TTC549 (cell line): Measurements from ENCODE around the gene SHC2.
"Not testable (repeated sequence)": the region's sequence is repeated elsewhere in the genome, so short reads cannot be mapped to it uniquely, and the experiment has no call there.

Source experiments
- FAIRE-seq: peaks from 2 replicates; lab custom pipeline; 2012; peaks lifted over from hg19 to GRCh38; lab: Jason Lieb, UNC

The SHC2 gene

DNA sequence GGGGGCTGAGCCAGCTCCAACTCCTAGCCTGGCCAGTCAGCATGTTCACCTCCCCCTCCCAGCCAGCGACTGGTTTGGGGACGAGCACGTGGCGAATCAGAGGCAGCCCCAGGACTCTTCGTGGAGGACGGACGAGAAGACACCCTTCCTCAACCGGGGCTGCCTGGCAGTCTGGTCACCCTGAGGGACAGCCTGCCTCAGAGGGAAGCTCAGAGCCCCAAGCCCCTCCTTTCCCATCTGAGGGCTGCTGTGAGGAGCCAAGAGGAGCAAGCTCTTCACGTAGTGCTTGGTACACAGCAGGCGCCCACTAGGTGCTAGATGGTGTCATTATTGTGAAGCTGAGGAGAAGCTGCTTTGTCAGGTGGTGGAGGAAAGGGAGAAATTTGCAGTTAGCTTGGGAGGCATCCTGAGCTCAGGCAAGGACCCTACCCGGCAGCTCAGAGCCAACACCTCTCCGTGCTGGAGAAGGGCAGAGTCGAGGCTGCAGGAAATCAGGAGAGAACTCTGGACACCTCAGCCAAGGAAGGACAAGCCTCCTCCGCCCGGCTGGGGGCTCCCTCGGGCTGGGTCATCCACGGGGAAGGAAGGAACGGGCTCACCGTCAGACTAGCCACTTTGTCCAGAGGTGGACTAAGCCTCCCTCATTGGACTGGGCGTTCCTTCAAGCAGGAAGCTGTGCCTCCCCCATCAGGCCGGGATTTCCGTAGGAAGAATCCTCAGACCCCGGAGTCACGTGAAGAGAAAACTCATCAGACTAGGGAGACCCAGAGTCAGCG, 37.0 kb downstream of the SHC2 start:
- FAIRE-seq = no peak

DNA sequence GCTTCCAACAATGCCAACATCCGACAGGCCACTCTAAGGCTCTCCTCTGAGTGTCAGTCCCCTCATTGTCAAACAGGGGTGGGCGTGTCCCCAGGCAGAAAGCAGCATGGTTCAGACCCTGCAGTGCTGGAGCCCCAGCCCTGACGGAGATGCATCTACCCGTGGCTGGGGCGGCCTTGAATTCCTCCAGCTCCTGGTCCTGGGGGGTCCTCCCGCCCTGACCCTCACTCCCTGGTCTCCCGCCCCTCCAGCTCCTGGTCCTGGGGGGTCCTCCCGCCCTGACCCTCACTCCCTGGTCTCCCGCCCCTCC, 38.0 kb downstream of the SHC2 start:
- FAIRE-seq = not testable (repeated sequence)

DNA sequence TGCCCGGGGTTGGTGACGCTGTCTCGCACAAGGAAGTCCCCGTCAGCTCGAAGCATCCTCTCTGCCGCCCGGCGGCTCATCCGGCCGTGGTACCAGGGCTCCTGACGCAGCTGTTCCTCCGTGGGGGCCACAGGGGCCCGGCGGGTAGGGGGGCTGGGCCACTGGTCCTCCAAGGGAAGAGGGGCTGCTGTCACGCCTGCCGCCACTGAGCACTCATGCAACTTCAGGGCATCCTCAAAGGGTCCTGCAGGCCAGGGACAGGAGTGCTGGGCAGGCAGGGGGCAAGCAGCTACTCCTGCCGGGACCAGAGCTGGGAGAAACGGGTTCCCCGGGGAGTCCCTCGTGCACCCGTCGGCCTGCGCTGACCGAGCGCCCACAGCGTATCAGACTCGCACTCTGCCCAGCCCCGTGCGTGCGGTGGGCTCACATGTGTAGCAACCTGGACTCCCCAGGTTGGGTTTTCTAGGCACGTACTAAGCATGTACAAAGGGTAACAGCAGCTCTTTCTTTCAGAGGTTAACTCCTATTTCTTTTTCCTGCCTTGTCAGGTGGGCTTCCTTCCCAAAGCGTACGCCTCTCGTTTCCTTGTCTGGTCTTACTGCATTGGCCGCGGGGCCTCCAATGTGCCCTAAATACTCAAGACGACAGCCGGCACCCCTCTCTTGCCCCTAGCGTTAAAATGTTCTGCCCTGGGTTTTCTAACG, 38.5 kb downstream of the SHC2 start:
- FAIRE-seq = no peak

DNA sequence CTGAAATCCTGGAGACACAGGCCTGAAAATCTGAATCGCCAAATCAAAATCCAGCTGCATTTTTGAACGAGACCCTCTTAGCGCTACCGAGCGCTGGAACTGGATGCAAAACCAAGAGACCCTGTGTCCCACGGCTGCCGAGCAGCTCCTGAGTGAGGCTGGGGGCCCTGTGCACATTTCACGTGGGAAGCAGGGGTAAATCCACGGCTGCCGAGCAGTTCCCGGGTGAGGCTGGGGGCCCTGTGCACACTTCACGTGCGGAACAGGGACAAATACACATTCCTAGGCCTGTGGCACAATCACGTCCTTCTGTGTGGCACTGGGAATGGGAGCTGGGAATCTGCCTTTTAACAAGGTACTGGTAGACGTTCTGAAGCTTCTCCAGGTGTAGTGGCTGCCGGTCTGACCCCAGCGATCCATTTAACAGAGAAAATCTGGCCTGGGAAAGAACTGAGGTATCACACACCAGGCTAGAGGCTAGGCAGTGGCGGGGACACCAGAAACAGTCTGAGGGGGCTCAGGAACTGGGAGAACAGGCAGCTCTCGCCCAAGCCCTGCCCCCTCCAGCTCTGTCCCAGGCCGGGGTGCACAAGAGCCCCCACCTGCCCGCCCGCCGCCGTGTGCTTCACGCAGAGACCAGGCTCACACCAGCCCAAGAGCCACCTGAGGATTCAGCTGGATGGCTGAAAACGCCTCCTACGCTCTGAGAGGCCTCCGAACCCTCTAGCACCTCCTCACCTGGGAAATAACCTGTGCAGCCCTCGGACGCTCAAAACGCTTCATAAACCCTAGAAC, 40.9 kb downstream of the SHC2 start:
- no peak for FAIRE-seq

DNA sequence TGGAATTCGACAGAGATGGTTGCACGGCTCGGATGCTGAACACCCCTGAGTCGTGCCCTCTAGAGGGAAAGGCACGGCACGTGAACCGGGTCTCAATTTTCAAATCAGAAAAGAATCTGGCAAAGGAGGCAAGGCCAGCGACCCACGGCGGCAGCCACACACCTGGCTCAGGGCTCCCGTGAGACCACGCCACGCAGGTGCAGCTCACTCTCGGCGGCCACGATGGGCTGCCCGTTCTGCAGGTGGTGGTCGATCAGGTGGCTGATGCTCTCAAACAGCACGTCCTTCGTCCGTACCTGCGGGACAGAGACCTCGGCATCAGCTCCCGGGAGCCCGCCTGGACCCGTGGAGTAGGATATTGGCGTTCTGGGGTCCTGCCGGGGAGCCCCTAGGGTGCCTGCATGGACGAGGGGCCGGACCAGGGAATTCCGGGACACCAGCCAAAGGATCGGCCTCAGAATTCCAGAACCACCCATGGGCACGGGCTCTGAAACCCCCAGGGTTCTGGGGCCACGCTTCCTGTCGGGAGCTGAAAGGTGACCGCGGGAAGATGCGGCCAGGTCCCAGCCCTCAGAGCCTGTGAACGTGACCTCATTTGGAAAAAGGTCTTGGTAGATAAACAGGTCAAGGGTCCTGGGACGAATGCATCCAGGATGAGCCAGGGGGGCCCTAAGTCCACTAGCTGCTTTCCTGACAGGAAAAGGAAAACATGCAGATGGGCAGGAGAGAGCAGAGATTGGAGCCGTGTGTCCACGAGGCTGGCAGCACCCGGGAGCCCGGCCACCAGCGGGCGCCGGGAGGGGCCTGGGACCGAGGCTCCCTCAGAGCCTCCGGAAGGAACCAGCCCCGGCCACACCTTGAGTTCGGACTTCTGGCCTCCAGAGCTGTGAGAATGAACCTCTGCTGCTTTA, 41.8 kb downstream of the SHC2 start:
- FAIRE-seq = no peak

DNA sequence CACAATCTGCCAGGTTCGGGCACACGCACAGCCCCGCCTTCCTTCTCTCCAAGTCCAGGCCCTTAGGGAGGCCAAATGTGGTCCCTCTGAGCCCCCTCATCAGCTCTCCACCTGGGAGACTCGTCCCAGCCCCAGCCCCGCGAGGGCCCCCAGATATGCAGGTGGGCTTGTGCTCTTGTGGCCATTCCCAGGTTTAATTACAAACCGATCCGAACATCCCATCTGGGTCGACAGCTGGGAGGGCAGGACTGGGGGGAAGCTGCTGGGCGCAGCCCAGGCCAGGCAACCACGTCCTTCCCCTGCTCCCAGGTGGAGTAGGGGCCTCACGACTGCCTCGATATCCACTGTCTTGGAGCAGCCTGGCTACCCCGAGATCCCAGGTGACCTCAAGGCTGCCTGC, 44.4 kb downstream of the SHC2 start:
- FAIRE-seq = no peak

DNA sequence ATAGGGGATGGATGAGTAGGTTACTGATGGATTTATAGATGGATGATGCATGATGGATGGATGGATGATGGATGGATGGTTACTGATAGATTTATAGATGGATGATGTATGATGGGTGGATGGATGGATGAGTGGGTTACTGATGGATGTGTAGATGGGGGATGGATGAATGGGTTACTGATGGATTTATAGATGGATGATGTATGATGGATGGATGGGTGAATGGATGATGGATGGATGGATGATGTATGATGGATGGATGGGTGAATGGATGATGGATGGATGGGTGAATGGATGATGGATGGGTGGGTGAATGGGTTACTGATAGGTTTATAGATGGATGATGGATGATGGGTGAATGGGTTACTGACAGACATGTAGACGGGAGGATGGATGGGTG, 45.5 kb downstream of the SHC2 start:
- FAIRE-seq = no peak

DNA sequence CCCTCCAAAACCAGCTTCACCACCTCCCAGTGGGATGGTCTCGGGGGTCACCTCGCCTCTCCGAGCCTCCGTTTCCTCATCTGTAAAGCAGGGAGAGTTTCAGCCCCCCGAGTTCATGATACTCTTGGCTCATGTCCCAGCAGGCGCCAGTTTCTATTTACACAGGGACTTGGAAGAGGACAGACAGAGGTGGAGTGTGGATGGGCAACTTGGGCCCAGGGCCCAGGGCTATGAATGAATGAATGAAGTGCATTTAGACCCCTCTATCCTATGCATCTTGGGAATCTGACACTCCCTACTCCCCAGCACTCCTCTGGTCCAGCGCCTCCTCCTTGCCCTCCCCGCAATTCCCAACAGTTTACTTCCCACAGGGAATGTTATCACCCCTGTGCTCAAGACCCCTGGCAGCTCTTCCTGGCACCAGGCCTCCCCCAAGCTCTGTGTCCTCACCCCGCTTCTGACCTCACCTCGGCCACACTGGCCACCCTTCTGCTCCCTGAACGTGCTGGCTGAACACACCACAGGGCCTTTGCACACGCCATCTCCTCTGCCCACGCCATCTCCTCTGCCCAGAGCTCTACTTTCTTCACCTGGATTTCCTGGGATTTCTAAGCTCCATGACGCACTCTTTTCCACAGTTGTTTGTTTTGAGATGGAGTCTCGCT, 46.9 kb downstream of the SHC2 start:
- no peak for FAIRE-seq

DNA sequence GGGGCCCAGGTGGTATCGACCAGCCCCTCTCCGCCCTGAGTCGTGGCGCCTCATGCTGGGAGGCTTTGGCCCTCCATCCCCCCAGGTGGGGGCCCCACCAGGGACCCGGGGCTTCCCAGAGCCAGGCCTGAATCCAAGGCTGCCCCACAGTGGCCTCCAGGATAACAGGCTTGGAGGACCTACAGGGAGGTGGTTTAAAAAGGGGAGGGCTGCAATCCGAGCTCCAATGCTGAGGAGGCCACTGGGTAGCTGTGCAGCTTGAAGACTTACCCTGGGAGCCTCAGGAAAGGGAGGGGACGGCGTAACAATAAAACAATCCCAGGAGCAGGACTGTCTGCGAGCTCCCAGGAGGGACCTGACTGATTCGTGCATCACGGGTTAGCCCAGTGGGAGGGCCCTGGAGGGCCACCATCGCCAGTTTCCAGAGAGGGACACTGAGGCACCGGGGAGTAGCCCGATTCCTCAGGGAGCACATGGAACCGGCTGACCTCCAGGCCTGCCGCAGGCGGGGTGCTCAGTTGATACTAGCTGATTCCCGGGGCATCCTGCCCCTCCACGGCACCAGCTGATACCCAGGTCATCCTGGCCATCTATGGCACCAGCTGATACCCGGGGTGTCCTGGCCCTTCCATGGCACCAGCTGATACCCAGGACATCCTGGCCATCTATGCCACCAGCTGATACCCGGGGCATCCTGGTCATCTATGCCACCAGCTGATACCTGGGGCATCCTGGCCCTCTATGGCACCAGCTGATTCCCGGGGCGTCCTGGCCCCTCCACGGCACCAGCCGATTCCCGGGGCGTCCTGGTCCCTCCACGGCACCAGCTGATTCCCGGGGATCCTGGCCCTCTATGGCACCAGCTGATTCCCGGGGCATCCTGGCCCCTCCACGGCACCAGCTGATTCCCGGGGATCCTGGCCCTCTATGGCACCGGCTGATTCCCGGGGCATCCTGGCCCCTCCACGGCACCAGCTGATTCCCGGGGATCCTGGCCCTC, 48.2 kb downstream of the SHC2 start:
- FAIRE-seq = no peak

DNA sequence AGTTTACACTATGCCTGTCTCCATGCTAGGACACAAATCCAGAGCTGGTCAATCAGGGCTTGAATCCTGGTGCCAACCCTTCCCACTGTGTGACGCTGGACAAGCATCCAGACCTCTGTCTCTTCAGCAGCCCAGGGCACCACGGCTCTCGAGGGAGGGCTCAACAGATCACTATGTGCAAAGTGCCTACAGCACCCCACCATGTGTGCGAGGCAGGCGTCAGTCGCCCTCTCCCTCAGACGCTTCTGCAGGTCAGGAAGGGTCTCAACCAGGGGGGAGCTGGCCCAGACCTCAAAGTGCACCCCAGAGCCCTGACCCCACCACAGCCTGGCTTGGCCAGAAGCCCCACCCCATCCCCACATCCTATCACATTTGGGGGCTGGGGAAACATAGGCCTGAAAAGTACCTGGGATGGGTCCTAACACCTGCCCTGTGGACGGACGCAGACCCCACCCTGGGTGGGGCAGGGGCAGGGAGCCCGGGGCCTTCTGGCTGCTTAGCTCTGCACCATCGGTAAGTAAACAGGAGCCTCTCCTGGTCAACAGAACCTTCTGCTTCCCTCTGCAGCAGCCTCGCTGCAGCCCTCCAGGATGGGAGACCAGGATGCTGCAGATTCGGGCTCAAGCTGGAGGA, 49.0 kb downstream of the SHC2 start:
- no peak for FAIRE-seq

DNA sequence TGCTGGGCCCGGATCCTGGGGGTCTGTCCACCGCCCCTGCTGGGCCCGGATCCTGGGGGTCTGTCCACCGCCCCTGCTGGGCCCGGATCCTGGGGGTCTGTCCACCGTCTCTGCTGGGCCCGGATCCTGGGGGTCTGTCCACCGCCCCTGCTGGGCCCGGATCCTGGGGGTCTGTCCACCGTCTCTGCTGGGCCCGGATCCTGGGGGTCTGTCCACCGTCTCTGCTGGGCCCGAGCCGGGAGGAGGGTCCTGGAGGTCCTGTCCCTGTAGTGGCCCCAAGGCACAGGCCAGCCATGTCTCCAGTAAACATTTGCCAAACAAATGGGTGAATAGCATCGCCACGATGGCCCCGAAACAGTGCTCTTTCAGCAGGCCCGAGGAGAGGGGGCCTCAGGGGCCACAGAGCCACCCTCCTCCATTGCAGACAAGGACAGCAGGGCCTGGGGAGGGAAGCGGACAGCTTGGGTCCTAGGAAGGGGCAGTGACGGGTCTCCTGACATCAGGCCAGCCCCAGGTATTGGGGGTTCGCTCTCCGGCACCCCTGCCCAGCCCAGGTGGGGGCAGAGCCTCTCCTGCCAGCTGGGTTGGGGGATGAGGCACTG, 49.6 kb downstream of the SHC2 start:
- FAIRE-seq = not testable (repeated sequence)

DNA sequence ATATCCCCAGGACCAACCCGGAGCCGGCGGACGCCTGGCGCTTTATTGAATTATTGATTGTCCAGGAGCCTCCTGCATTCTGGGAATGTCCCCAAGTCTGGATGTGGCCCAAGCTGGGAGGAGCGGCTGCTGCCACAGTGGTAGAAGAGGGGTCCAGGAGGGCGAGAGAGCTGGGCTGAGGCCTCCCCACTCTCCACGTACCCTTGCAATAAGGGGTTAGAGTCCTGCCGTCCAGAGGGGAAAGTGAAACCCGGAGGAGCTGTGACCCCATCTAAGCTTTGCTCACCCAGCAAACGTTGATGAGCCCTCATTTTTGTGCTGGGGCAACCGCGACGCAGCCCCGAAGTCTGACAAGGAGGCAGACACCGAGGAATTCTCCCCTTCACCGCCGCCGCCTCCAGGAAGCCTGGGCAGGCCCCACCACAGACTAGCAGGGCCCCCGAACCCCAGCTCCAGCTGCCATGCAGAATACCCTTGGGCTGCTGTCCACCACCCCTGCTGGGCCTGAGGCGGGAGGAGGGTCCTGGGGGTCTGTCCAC, 50.5 kb downstream of the SHC2 start:
- no peak for FAIRE-seq

DNA sequence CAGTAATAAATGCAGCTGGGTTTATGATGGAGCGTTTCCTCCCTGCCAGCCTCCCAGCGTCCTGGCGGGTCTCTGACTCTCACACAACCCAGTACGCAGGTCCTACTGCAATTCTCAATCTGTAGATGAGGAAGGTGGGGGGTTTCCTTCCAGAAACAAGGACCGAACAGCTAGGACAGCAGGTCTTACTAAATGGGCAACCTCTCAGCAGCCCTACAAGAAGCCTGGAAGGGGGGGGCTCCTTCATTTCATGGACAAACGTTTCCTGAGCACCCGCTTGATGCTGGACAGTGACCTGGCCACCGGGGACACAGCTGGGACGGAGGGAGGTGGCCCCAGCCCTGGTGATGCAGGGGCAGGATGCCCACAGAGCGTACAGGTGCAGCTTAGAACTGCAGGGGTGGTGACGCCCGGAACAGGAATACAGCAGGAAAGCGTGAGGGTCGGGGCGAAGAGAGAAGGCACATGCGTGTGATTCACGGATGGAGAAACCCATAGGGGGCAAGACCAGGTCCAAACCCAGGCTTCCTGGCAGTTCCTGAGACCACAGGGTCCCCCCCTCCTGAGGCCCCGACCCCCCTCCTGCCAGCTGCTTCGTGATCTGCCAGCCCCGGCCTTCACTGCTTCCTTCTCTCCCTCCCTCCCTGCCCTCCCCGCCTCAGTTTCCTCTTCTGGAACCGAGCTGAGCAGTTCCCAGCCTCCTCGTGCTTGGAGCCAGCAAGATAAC, 51.2 kb downstream of the SHC2 start:
- no peak for FAIRE-seq

DNA sequence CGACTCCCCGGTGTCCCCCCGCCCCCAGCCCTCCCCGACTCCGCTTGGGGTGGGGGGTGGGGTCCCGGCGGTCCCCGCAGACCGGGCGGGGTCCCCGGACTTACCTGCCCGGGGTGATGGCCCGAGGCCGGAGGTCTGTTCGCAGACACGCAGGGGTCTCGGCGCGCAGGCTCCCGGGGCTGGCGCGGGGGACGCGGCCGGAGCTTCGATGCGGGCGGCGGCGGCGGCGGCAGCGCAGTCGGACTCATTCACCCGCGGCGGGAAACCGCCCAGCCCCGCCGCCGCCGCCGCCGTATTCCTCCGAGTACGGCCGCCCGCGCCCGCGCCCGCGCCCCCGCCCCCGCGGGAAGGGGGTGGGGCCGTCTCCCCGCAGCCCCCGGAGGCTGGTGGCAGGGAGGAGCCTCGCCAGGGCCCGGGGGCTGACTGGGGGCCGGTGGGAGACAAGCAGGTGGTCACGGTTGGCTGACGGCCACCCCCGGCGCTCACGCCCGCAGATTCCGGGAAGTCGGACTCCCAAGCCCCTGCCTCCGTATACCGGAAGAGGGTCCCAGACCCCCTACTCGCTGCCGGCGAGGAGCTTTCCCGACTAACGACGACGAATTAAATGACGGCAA, 51.8 kb downstream of the SHC2 start, which contains the start of gene C2CD4C:
Gene C2CD4C, minus strand, starts transcription at position 246 of the 614 bp plus-strand sequence. CDS start 786 bp downstream, outside the sequence.
- FAIRE-seq = no peak

DNA sequence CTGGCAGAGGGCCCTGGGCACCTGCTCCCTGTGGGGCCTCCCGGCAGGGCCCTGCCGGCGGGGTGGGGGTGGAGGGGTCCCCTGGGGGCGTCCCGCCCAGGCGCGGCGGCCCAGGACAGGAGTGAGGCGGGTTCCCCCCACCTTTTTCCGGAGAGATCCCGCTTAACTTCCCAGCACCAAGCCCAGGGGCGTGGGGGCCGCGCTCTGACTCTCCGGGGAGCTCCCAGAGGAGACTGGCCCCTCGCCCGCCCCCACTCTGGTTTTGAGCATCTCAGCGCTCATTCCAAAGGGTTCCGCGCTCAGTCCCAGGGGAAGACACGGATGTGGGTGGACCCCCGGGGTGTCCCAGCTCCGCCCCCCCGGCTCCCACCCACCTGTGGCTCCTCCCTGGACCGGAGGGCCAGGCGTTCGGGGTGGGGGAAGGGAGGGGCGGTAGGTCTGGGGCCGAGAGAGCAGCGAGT, 52.4 kb downstream of the SHC2 start:
- FAIRE-seq = no peak

DNA sequence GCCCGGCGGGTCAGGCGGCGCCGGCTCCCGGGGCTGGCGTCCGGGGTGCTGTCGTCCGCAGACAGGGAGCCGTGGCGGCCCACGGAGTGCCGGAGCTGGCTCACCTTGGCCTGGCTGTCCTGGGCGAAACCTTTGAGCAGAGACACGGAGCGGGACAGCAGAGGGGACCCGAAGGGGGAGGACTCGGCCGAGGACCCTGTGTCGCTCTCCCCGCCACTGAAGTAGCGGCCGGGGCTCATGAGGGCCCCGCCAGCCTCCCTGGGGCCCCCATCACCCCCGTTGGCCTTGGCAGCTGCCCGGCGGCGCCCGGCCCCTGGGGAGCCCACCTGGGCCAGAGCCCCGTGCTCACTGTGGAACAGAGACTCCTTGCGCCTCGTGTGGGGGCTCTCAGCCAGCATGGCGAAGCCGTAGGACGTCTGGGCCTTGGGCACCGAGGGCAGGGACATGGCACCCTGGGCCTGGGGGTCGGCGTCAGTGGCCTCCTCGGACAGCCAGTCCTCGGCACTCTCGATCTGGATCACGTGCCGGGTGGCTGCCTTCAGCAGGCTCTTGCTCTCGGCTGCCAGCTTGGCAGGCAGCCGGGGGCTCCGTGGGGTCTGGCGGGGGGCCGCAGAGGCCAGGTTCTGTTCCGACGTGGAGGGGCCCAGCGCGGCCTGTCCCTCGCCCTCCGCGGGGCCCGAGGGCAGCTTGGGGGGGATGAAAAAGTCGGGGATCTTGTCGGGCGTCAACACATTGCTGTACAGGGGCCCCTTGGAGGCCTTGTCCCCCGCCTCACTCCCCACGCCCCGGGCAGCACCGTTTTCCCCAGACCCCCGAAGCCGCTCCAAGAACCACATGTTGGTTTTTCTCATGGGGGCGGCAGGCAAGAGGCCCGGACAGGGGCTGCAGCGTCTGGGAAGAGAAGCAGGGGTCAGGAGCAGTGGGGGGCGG, 53.1 kb downstream of the SHC2 start:
- no peak for FAIRE-seq
